Fibroblast of the aortic adventitia (primary cell): ENCODE results near the gene TCF3. TPM values are rescaled to one million over a fixed set of nuclear protein-coding genes. Genes with fewer than 3 reads are reported as not detected.

Experiments used
- DNase-seq: peaks from one replicate; pipeline ENCODE4 v3.0.0-alpha.2; 2010; ENCODE audit warnings: low read depth
- H3K4me3 ChIP-seq: 2 replicates; pipeline ENCODE4 v1.5.1; 2011; ENCODE audit warnings: low read depth, mild to moderate bottlenecking, control low read depth, low read length, moderate library complexity
- total RNA-seq: library from RNA; depleted of rRNA; stranded (reverse); fragments of >200 nt; gene quantifications from 2 replicates; pipeline ENCODE4 v1.2.3, GENCODE V29; 2012; ENCODE audit warnings: low replicate concordance
- TF ChIP-seq, protein P1 (sequence below): IDR thresholded peaks from 2 replicates; pipeline ENCODE4 v1.5.1; 2011; ENCODE audit warnings: mild to moderate bottlenecking, low read length, control low read depth, inconsistent platforms; ENCODE audit not compliant: insufficient read depth

The TCF3 gene
- total RNA-seq, 1 donor = 74.2 TPM

- H3K4me3 ChIP-seq = no peak overlapping the region
- DNase-seq = no peak
- TF ChIP-seq, protein P1, sequence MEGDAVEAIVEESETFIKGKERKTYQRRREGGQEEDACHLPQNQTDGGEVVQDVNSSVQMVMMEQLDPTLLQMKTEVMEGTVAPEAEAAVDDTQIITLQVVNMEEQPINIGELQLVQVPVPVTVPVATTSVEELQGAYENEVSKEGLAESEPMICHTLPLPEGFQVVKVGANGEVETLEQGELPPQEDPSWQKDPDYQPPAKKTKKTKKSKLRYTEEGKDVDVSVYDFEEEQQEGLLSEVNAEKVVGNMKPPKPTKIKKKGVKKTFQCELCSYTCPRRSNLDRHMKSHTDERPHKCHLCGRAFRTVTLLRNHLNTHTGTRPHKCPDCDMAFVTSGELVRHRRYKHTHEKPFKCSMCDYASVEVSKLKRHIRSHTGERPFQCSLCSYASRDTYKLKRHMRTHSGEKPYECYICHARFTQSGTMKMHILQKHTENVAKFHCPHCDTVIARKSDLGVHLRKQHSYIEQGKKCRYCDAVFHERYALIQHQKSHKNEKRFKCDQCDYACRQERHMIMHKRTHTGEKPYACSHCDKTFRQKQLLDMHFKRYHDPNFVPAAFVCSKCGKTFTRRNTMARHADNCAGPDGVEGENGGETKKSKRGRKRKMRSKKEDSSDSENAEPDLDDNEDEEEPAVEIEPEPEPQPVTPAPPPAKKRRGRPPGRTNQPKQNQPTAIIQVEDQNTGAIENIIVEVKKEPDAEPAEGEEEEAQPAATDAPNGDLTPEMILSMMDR = no peak
These were observed 25.7 kb upstream of the TCF3 start for GRCh38 chr19:1678073-1678472.

- H3K4me3 ChIP-seq = no peak overlapping the region
- TF ChIP-seq, protein P1 = no peak
- DNase-seq = no peak
These were observed 24.2 kb upstream of the TCF3 start for GRCh38 chr19:1676351-1677266.

- TF ChIP-seq, protein P1 = no peak
- DNase-seq = no peak
- no peak overlapping the region for H3K4me3 ChIP-seq
These were observed 23.4 kb upstream of the TCF3 start for GRCh38 chr19:1675633-1676350.

DNA sequence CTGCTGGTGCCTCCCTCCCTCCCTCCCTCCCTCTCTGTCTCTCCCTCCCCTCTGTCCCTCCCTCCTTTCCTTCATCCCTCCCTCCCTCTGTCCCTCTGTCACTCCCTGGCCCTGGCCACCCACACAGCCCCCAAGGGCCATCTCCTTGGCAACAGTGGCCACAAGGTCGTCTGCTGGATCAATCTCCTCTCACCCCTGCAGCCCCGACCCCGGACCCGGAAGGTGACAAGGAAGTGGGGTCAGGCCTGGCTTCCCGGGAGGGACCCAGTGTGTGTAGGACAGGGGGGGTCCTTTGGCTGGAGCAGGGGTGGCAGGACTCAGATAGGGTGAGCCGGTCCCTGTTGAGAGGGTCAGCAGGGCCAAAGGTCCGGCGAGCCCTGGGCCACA, 21.9 kb upstream of the TCF3 start:
- H3K4me3 ChIP-seq = no peak overlapping the region
- no peak for DNase-seq
- TF ChIP-seq, protein P1 = no peak

DNA sequence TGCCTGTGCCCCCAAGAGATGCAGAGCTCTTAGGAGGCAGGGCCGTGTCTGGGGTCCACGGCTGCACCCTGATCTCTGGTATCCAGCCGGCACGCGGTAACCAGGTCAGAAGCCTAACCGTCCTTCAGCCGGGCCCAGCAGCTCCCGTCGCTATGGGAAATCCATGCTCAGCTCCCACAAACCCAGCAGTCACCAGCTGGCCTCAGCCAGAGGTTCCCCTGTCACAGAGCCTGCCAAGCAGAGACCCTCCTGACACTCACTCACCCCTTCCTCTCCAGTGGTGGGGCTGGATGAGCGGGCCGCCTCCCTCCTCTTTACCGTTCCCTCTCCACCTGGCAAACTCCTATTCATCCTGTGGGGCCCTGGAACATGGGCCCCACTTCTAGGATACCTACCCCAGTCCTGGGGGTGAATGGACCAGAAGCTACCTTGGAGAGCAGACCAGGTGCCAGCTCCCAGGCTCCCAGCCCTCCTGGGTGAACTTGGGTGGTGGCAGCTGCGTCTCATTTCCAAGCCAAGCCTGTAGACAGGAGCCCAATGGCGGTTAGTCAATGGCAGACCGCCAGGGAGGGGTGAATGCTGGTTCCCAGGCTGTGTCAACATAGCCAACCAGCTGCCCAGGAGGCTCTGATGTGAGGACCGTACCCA, 21.4 kb upstream of the TCF3 start:
- TF ChIP-seq, protein P1 = no peak
- H3K4me3 ChIP-seq = no peak overlapping the region
- no peak for DNase-seq

DNA sequence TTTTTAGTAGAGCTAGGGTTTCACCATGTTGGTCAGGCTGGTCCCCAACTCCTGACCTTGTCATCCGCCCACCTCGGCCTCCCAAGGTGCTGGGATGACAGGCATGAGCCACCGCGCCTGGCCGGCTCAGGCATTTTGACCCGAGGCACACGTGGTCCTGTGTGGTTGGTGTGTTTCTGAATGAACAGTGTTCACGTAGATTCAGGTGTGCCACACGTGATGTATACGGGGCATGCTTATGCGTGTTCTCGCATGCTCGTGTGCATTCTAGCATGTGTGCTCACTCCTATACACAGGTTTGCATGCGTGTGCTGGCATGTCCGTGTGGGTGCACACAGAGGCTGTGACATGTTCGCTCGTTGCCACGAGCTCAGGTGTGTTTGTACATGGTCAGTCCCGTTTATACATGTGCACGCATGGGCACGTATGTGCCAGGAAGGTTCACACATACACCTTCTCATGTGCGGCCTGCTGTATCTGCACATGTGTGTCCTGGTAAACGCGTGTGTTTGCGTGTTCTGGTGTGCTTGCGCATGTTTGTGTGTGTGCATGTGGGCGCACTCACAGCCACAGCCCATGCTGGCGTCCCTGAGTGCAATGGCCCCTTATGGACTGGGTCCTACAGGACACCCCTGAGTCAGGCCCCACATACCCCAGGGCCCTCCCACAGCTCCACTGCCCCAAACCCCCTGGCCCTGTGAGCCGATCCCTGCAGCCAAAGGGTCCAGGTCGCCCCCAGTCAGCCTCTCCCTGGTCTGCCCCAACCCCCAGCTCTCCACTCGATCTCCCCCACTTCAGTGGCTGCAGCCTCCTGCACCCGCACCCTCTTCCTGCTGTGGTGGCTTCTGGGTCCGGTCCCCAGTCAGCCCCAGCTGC, 20.6 kb upstream of the TCF3 start:
- TF ChIP-seq, protein P1 = no peak
- DNase-seq = no peak
- H3K4me3 ChIP-seq = no peak overlapping the region
